EH (cell line): ENCODE data around the gene FAM120B.

ENCODE experiments used
- DNase-seq: peaks from one replicate; pipeline ENCODE4 v3.0.0-alpha.2; 2015; ENCODE audit warnings: low read depth

FAM120B gene

DNA sequence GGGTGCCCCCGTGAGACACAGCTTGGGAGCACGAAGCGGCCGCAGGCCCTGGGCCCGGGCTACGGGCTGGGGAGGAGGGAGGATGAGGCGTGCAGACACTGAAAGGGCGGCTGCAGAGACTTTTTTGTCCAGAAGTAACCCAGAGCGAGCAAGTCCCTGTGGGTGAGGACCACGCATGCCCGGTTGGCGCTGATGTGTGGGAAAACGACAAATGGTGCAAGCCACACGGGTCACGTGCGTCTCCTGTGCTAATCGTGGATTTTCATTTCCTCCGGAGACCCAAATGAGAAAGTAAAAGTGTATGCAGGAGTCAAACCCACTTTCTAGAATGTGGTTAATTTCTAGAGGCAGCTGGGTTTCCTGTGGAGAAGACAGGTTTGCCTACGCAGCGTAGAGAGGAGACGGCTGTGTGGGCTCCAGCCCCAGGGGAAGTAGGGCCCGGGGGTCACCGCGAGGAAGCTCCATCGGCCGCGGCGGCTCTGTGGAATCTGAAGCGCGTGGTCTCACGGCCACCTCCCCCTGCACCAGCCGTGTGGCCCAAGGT, 34.7 kb upstream of the FAM120B start:
- DNase-seq: no peak

GRCh38 chr6:170272341-170273065, 34.1 kb upstream of the FAM120B start:
- DNase-seq: no peak

GRCh38 chr6:170273191-170273590, 33.4 kb upstream of the FAM120B start:
- no peak for DNase-seq

GRCh38 chr6:170273681-170274080, 32.9 kb upstream of the FAM120B start:
- no peak for DNase-seq

- DNase-seq: no peak
These were observed 31.6 kb upstream of the FAM120B start for GRCh38 chr6:170274713-170275560.

- DNase-seq: peak; percentile 30
These were observed 30.0 kb upstream of the FAM120B start for GRCh38 chr6:170276369-170277057.

DNA sequence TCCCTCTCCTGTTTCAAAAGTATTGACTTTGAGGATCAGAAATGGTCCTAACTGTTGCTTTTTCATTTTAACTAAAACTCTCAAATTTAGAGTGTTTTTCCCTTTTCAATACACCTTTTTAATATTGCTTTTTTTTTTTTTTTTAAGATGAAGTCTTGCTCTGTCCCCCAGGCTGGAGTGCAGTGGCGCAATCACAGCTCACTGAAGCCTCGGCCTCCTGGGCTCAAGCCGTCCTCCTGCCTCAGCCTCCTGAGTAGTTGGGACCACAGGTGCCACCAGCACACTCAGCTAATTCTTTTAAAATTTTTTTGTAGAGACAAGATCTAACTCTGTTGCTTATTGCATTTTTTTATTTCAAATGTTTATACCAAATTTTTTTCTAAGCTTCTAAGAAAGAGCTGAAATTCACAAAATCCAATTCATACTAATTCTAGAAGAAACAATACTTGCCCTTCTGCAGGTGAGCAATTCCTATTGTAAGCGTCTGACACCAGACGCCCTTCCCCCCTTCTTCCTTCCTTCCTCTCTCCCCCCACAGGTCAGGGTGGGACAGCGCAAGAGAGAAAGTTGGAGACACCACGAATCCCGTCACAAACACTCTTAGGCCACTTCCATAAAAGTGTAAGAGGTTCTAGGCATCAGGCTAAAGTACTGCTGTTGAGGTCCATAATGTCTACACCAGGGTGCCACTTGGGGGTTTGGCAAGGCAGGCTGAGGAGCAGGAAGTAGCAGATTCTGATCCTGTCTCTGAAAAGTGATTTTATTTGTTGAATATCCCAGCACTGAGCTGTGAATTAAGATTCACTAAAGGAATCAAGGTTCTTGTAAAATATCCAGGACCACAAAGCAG, 28.4 kb upstream of the FAM120B start:
- DNase-seq: no peak

GRCh38 chr6:170278743-170279094, 27.8 kb upstream of the FAM120B start:
- DNase-seq: no peak

GRCh38 chr6:170279426-170279825, 27.1 kb upstream of the FAM120B start:
- DNase-seq: no peak

GRCh38 chr6:170279977-170280688, 26.4 kb upstream of the FAM120B start:
- DNase-seq: peak; percentile 28

- DNase-seq: no peak
These were observed 25.9 kb upstream of the FAM120B start for GRCh38 chr6:170280689-170281045.

DNA sequence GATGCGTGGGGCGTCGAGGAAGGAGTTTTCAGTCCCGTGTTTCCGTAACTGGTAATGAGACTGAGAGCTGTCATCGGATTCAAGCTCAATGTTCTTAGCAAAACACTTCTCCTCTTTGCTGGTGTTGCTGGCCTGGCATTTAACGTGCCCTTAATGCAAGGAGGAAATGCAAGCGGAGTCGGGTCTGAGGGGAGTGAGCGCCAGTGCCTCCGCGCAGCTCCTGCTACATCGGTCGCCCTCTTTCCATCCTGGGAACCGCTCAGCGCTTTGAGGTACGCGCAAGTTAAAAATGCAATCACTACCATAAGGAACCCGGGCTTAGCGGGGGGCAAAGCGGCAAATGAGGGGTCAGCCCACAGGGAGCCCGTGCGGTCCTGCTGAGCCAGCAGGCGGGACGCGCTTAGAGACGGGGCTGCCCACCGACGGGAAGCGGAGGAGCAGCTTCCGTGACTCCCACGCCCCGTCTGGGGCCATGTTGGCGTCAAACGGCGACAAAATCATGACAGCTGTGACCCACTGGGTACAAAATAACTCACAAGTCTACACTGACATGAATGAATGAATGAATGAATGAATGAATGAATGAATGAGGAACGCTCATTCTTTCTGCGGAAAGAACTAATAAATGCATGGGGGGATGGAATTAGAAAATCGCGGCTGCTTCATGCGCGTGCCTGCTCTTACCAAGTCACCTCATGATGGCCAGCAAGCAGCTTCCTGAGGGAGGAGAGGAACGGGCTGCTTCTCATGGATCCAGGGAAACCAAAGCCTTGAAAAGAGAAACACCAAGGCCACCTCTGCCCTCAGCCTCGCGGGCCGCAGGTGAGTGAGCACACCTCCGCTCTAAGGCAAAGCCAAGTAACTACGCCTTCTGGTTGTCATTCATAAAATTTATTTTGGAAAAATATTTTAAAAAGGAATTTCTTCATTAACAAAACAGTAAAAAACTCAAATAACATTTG, 24.9 kb upstream of the FAM120B start:
- DNase-seq: no peak

DNA sequence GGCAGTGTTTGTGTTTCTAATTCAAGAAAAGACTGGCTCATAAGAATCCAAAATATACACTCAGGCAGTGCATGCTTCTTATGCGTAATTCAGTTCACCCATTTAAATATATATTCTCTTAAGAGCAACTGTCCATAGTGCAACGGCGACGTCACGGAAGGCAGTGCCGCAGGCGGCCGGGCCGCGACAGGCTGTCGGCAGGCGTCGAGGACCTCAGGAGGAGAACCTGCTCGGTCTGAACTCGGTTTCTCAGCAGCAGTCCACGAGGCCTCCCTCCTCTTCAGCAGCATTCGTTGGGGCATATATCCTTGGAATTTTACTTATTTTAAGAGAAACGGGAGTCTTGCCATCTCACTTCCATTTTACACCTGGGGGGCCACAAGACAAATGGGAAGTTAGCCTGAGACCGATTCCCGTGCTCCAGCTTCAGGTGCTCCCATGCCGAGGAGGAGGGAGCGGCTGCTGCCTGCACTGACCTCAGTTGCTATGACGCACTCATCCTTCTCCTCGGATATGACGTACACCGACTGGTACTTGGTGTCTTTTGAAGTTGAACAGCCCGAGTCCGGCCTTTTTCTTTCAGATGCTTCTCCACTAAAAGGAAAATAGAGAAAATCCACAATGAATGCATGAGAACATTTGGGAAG, 23.9 kb upstream of the FAM120B start:
- no peak for DNase-seq

- DNase-seq: no peak
These were observed 23.1 kb upstream of the FAM120B start for GRCh38 chr6:170283212-170284081.

DNA sequence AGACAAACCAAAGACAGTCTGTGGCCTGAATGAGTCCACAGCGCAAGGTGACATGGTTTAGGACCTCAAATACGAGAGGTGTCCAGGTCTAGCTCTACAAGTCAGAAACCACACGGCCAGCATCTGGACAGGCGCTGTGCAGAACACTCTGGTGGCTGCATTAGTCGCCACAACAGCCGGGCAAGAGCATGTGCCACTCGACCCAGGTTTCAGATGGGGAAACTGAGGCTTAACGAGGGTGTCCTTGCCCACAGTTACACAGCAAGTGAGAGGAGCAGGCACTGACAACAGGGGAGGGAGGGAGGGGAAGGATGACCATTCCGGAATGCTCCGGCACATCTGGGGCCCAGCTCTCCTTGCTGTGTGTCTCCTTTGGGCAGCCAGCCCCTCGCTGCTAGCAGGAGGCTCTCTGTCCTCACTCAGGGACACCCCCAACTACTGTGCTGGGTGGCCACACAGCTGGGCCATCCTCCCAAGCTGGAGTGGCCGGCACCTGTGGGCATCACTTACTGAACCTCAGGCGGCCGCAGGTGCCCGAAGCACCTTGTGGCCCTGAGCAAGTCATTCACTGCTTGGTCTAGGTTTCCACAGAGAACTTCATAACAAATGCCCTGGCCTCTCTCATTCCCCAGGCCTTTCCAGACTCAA, 22.3 kb upstream of the FAM120B start:
- DNase-seq: no peak

- DNase-seq: no peak
These were observed 21.6 kb upstream of the FAM120B start for GRCh38 chr6:170284866-170285469.

- no peak for DNase-seq
These were observed 21.1 kb upstream of the FAM120B start for GRCh38 chr6:170285482-170285881.
